HG03460 (cell line): ENCODE data around the gene SCFD1.

ENCODE experiments used
- ATAC-seq: cut with Tn5 transposase; IDR thresholded peaks from one replicate; pipeline ENCODE4 v1.9.1; 2021; ENCODE audit not compliant: unreplicated experiment

The SCFD1 gene

DNA sequence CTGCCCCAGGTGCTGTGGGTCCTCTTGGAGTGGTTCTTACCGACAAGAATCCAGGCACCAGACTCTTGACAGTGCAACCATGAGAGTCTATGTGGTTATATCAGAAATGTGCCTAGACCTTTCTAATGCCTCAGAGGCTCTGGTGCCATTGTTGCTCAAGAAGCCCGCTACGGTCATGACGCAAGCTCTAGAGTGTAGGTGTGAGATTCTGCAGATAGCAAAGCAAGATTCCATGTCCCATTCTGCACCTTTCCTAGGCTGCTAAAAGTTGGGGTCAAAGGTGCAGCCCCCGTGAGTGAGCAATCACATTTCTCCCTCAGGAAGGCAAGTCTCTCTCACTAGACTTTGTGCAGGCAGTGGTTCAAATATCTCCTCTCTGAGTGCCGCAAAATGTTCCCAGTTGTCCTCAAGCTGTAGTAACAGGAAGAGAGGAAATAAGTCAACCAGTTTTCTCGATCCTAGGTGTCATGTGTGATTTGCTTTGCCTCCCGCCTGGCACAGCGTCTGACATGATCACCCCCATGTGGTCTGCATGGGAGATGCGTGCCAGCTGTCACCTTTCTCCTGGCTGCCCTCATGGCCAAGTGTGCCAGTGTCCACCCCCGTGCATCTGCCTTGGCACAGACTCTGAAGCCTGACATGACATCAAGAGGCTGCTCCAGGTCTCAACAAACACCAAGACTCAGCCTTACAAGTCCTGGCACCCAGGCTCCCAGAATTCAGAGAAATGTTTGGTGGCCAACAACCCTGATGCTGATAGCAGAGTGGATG is 129.7 kb downstream of the SCFD1 start:
- ATAC-seq = no peak

DNA sequence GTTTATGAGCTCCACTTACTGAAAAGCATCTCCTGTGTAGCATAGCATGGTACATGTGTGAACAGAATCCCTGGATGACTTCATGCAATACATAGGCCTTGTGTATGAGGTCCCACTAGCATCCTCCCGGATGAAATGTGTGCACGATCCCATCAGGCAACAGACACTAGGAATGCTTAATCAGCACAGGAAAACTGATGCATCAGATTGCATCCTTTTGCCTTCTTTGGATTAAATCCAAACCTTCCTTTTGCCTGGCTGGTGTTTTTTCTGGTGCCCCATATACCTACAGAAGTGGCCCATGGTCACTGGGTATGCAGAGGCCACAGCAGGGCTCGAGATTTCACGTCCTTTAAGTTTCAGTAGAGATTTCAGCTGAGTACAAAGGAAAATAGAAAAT is 131.3 kb downstream of the SCFD1 start:
- ATAC-seq = no peak

DNA sequence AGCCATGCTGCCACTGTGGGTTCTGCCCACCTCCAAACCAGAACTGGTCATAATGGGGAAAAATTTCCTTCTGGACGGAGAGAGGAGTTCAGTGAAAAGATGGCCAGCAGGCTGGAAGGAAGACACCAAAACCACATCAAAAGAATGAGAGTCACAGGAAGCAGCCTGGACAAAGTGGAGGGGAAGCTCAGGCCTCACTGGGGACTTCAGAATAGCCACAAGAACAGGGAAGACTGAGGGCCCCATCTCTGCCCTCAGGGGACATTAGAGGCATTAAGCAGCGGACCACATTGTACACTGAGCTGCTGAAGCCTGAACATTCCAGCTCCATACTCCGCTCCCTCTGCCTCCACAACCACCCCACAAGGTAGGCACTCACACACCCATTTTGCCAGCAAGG is 132.7 kb downstream of the SCFD1 start:
- no peak for ATAC-seq

DNA sequence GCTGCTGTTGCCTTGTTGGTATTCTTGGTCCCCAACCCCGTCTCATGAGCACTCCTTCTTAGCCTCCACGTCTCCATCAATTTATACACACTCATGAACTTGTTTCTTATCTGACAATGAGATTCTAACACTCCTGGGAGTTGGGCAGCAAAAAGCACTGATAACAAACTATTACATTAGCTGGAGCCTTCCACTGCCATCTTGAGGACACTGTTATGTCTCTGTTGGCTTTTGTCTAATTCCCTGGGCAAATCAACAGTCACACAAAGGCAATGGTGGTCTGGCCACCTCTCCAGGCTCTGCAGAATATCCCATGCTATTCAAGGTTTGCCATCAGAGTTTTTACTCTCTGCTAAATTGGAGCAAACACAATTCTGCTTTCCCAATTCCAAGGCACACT is 134.5 kb downstream of the SCFD1 start:
- ATAC-seq = no peak

DNA sequence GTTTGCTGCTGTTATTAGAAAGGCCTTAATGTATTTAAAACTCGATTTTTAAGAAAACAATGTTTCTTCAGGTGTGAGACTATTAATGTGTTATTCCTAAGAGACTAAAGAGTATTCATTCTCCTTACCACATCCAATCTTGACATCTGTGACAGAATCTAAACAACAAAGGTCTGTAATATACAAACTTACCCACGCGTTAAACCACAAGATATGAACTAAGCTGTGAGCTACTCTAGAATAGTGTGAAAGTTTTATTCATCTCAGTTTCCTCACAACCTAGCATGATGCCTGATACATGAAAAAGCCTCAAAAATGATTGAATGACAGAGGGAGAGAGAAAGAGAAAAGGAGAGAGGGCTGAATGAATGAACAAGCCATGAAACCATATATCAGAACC is 135.0 kb downstream of the SCFD1 start:
- no peak for ATAC-seq

DNA sequence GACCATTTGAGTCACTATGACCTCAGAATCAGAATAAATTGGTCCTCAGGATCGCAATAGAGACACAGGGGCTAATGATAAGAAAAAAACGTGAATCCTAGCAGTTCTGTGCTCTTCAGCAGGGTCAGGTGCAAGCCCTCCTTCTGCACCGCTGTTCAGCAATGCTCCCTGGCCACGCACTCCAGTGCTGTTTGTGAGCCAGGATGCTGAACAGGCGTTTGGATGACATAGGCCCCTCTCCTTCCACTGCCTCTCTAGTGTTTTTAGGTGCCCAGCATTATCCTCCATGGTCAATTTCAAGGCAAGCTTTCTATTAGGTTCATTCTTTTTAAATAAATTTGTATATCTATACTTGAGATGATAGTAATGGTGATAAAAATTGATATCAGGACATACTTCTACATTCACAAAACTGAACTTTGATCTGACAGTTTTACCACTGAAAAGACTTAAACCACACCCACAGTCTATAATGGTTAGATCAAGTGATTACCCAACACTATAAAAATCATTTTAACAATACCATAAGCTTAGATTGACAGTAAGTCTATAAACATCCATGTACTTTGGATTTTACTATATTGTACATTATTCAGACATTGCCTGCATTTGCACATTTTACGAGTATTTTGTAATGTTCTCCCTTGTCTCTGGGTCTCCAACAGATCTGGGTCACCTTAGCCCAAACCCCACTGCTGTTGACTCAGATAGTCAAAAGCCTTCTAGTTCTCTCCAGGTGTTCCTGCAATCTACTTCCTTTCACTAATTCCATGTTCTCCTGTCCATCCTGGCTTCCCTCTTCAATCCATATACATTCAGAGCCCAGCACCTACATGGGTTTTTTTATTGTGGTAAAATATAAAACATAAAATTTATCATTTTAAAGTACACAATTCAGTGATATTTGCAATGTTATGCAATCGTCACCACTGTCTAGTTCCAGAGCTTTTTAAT is 137.3 kb downstream of the SCFD1 start:
- no peak for ATAC-seq

DNA sequence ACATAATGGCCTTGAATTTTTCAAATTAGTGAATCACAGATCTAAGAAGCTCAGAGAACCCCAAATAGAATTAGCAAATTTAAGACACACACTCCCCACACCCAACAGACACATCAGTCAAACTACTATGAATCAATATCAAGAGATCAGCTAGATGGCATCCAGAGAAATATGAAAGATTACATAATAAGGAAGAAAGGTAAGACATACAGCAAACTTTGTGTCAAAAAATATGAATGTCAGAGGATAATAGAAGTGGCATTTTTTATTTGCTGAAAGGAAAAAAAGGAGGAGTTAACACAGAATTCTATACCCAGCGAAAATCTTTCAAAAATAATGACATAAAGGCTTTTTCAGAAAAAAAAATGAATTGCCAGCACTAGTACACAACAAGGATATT is 141.8 kb downstream of the SCFD1 start:
- no peak for ATAC-seq

DNA sequence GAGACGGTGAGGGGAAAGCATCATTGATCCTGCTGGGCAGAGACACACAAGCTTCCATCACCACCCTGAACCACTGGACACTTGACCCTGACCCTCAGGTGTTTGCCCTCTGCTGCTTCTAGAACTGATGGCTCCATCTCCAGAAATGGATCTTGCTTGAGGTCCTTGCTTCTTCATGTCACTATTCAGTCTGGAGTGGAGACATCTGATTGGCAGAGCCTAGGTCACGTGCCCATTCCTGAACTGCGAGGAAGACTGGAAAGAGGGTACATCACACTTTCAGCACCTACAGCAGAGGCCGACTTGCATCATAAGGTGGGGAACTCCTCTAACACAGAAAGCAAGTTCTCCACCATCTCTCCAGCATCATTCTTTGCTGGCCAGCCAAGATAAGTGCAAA is 145.5 kb downstream of the SCFD1 start:
- no peak for ATAC-seq

DNA sequence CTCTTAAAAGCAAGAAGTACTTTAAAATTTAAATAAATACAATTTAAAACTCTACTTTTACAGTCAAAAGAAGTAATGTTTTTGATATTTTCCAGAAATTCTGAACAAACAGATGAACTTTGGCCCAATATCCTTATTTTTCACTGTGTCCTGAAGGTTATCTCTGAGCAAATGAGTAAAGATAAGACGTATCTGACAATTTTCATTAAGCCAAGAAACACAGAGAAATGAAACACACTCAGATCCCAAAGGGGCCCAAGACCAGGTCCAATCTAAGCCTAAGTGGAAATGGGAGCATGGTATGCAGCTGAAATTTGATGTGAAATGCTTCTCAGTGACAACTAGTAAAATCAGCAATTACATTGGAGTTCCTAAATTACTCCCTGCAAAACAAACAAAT is 146.7 kb downstream of the SCFD1 start:
- ATAC-seq = no peak

DNA sequence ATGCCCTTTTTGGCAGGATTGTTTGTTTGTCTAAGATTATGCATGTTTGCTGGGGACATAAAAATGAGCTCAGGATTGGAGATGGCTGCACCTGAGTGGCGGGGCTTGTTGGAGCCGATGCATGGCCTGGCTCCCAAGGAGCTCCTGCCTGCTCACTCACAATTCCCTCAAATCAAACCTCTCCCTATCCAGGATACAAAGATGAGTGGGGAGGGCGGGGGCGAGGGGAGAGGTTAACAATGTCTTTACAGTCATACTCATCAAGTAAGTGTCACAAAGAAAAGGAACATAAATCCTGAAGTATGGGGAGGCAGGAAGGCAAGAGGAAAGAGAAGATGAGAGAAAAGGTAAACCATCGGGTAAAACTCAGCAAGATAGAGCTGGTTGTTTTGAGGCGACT is 148.3 kb downstream of the SCFD1 start:
- ATAC-seq = no peak

DNA sequence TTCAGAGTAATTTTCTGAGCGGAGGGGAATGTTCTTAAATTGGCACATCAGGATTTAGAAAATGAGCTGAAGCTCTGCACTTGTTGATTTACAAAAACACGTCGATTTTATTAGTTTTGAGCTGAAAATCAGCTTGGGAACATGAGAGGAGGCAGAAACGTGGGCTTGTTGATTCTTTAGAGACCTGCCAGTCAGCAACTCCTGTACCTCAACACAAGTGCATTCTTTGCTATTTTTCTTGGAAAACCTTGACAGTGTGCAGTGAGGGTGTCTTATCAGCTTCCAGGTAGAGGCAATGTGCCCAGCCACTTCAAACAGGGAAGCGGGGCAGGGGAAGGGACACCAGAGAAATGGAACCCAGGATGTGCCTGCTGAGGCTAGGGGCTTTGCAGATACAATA is 149.5 kb downstream of the SCFD1 start:
- no peak for ATAC-seq

DNA sequence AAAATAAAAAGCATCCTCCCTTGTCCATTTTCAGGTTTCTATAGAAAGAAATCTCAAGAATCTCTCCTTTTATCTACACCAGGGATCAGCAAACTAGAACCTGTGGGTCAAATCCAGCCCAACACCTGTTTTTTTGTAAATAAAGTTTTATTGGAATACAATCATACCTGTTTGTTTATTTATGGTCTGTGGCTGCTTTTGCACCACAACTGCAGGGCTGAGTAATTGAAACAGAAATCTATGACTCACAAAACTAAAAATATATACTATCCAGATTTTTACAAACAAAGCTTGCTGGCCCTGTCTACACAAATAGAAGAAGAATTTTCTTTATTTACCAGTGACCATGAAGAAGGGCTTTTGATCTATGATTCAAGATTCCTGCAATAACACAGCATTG is 157.1 kb downstream of the SCFD1 start:
- no peak for ATAC-seq
